Gastroesophageal sphincter (tissue), 4 donors: ENCODE results near the gene SPINK9. TPM values are rescaled to one million over a fixed set of nuclear protein-coding genes. Genes with fewer than 3 reads are reported as not detected.
A peak's percentile ranks its signal among the peaks of the same experiment; 100 is the strongest.
"Not testable (repeated sequence)": the region's sequence is repeated elsewhere in the genome, so short reads cannot be mapped to it uniquely, and the experiment has no call there.

Experiments
- ATAC-seq: fragments of 150-250 bp; one replicate; pipeline ENCODE4 v1.9.1; 2016; ENCODE audit warnings: mild to moderate bottlenecking, moderate library complexity
- H3K27ac ChIP-seq, 4 donors: fragments of 200-600 bp; sonication (generic) in 3 of 4; 1 replicate in 3 of 4; 2 replicates in 1 of 4; pipeline ENCODE4 v1.5.1; 2016 to 2019
- H3K27me3 ChIP-seq: fragments of 200-600 bp; sonication (generic); one replicate; pipeline ENCODE4 v1.5.1; 2019
- H3K36me3 ChIP-seq, 2 donors: fragments of 200-600 bp; sonication (generic); one replicate each; pipeline ENCODE4 v1.5.1; 2019; ENCODE audit warnings: control low read depth in 1 of 2
- H3K4me1 ChIP-seq, 3 donors: fragments of 200-600 bp; sonication (generic); 1 replicate in 2 of 3; 2 replicates in 1 of 3; pipeline ENCODE4 v1.5.1; 2016 to 2019; ENCODE audit warnings: control low read depth in 2 of 3
- H3K4me3 ChIP-seq, 2 donors: fragments of 200-600 bp; sonication (generic); one replicate each; pipeline ENCODE4 v1.5.1; 2019; ENCODE audit warnings: mild to moderate bottlenecking in 1 of 2, moderate library complexity in 1 of 2
- H3K9me3 ChIP-seq, 3 donors: fragments of 200-600 bp; sonication (generic); one replicate each; pipeline ENCODE4 v1.5.1; 2017 to 2019; ENCODE audit warnings: control low read depth in 2 of 3
- CTCF ChIP-seq, 4 experiments: fragments of 200-600 bp in 2 of 4; fragments of 450-650 bp in 2 of 4; sonication (generic) in 1 of 4; IDR thresholded peaks; one replicate each; pipeline ENCODE4 v1.5.1; 2017 to 2019; ENCODE audit warnings: antibody characterized with exemption in 4 of 4, mild to moderate bottlenecking in 2 of 4, moderate library complexity in 2 of 4
- EP300 ChIP-seq: sonication (generic); formaldehyde crosslinking; IDR thresholded peaks from one replicate; pipeline ENCODE4 v1.6.1; 2017; ENCODE audit warnings: antibody characterized with exemption, mild to moderate bottlenecking
- POLR2A ChIP-seq, 2 donors: fragments of 450-650 bp; IDR thresholded peaks; one replicate each; pipeline ENCODE4 v1.6.1; 2017; ENCODE audit warnings: antibody characterized with exemption in 2 of 2, mild to moderate bottlenecking in 2 of 2, moderate library complexity in 1 of 2
- POLR2AphosphoS5 ChIP-seq: sonication (generic); formaldehyde crosslinking; IDR thresholded peaks from one replicate; pipeline ENCODE4 v1.6.1; 2017; ENCODE audit warnings: antibody characterized with exemption
- WGBS, 2 donors: methylation state at CpG; one replicate each; pipeline ENCODE4 v1.1.5; 2018; ENCODE audit warnings: low coverage in 1 of 2; 5-methylcytosine and 5-hydroxymethylcytosine counted together
- total RNA-seq, 4 donors: library from RNA; depleted of rRNA; stranded (reverse); fragments of >200 nt; gene quantifications; one replicate each; pipeline ENCODE4 v1.1.0, GENCODE V29; 2016

The SPINK9 gene
- total RNA-seq, 4 donors from 2014 or later: not detected

- TF ChIP-seq POLR2AphosphoS5 (no peak), POLR2A (IDR thresholded peaks at IDR 0.05) (no peak), CTCF (IDR thresholded peaks at IDR 0.05) (no peak)
- H3K4me3 ChIP-seq: no peak overlapping the region
- H3K27me3 ChIP-seq: no peaks in the 10 kb centered on the region
- no peak for ATAC-seq
- no peaks in the 10 kb centered on the region for H3K4me1 ChIP-seq
- H3K27ac ChIP-seq: no peak overlapping the region
- no peaks in the 10 kb centered on the region for H3K36me3 ChIP-seq
- no peaks in the 10 kb centered on the region for H3K9me3 ChIP-seq
Observed at GRCh38 chr5:148309746-148310145, 25.6 kb upstream of the SPINK9 start.

DNA sequence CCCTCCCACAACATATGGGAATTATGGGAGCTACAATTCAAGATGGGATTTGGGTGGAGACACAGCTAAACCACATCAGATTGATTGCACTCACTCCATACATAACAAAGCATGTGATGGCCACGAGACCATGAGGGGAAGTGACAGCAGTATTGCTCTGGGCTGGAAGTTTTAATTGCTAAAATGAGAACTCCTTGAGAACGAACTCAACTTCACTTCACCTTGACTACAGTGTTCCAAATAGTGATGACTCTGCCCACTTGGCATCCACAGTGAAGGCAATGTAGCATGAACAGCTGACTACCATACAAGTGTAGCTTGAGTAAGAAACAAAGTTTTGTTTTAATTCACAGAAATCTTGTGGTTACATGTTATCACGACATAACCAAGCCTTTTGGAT is 23.9 kb upstream of the SPINK9 start:
- no peaks in the 10 kb centered on the region for H3K27me3 ChIP-seq
- no peak overlapping the region for H3K27ac ChIP-seq
- 72 to 73% methylated on average over 3 of the region's 3 CpGs for WGBS, 2 donors
- TF ChIP-seq POLR2AphosphoS5: no peak
- TF ChIP-seq EP300: no peak
- TF ChIP-seq POLR2A (IDR thresholded peaks at IDR 0.05): no peak
- TF ChIP-seq CTCF (IDR thresholded peaks at IDR 0.05): no peak
- no peaks in the 10 kb centered on the region for H3K36me3 ChIP-seq
- no peak for ATAC-seq
- H3K9me3 ChIP-seq: no peaks in the 10 kb centered on the region
- no peaks in the 10 kb centered on the region for H3K4me1 ChIP-seq
- H3K4me3 ChIP-seq: no peak overlapping the region

- TF ChIP-seq CTCF (IDR thresholded peaks at IDR 0.05): no peak
- no peak for TF ChIP-seq POLR2AphosphoS5
- no peak within 1 kb of the TSS for H3K4me3 ChIP-seq
- H3K27ac ChIP-seq: no peak within 1 kb of the TSS
- no peaks in the 10 kb centered on the region for H3K36me3 ChIP-seq
- WGBS, 2 donors: 81 to 82% methylated on average over 3 of the region's 3 CpGs
- H3K4me1 ChIP-seq: no peaks in the 10 kb centered on the region
- H3K9me3 ChIP-seq: no peaks in the 10 kb centered on the region
- H3K27me3 ChIP-seq: no peaks in the 10 kb centered on the region
- ATAC-seq: no peak
Observed at GRCh38 chr5:148312153-148312552, 23.2 kb upstream of the SPINK9 start, which contains the start of gene SPINK7. Gene SPINK7, plus strand, starts transcription at chr5:148312423. Its CDS starts 61 bp downstream, at chr5:148312484.

GRCh38 chr5:148314187-148314586 is 21.2 kb upstream of the SPINK9 start:
- no peak for ATAC-seq
- 63 to 80% methylated on average over 1 of the region's 2 CpGs for WGBS, 2 donors
- TF ChIP-seq POLR2A (IDR thresholded peaks at IDR 0.05): no peak
- TF ChIP-seq POLR2AphosphoS5: no peak
- no peak for TF ChIP-seq EP300
- TF ChIP-seq CTCF (IDR thresholded peaks at IDR 0.05): no peak

GRCh38 chr5:148314731-148315130 is 20.6 kb upstream of the SPINK9 start:
- Histone ChIP-seq H3K4me3 (no peak overlapping the region), H3K36me3 (no peaks in the 10 kb centered on the region), H3K27me3 (no peaks in the 10 kb centered on the region), H3K9me3 (no peaks in the 10 kb centered on the region), H3K4me1 (no peaks in the 10 kb centered on the region), H3K27ac (no peak overlapping the region)
- WGBS, 2 donors: 59 to 65% methylated on average over 4 of the region's 4 CpGs
- no peak for ATAC-seq
- TF ChIP-seq EP300: no peak
- TF ChIP-seq CTCF (IDR thresholded peaks at IDR 0.05): no peak
- no peak for TF ChIP-seq POLR2A (IDR thresholded peaks at IDR 0.05)
- TF ChIP-seq POLR2AphosphoS5: no peak

More at GRCh38 chr5:148314187-148314586, 21.2 kb upstream of the SPINK9 start:
- Histone ChIP-seq H3K4me3 (no peak overlapping the region), H3K27me3 (no peaks in the 10 kb centered on the region), H3K9me3 (no peaks in the 10 kb centered on the region), H3K27ac (no peak overlapping the region), H3K4me1 (no peaks in the 10 kb centered on the region), H3K36me3 (no peaks in the 10 kb centered on the region)

DNA sequence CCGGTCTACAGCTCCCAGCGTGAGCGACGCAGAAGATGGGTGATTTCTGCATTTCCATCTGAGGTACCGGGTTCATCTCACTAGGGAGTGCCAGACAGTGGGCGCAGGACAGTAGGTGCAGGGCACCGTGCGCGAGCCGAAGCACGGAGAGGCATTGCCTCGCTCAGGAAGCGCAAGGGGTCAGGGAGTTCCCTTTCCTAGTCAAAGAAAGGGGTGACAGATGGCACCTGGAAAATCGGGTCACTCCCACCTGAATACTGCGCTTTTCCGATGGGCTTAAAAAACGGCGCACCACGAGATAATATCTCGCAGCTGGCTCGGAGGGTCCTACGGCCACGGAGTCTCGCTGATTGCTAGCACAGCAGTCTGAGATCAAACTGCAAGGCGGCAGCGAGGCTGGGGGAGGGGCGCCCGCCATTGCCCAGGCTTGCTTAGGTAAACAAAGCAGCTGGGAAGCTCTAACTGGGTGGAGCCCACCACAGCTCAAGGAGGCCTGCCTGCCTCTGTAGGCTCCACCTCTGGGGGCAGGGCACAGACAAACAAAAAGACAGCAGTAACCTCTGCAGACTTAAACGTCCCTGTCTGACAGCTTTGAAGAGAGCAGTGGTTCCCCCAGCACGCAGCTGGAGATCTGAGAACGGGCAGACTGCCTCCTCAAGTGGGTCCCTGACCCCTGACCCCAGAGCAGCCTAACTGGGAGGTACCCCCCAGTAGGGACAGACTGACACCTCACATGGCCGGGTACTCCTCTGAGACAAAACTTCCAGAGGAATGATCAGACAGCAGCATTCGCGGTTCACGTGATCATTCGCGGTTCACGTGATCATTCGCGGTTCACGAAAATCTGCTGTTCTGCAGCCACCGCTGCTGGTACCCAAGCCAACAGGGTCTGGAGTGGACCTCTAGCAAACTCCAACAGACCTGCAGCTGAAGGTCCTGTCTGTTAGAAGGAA is 15.1 kb upstream of the SPINK9 start:
- 20% methylated on average over 3 of the region's 42 CpGs; no CpG with 5 or more reads in 1 of the 2 donors for WGBS, 2 donors
- H3K4me1 ChIP-seq, ATAC-seq, H3K27ac ChIP-seq, H3K9me3 ChIP-seq, H3K27me3 ChIP-seq, H3K36me3 ChIP-seq: not testable (repeated sequence)
- peak overlapping the region in 1 of 2 donors; percentile 30 for H3K4me3 ChIP-seq
